GM06990 (cell line): ENCODE measurements around the gene SNX10.

Experiments
- DNase-seq: peaks from one replicate; pipeline ENCODE4 v3.0.0-alpha.2; 2011; ENCODE audit not compliant: insufficient read length; ENCODE audit errors: extremely low read depth
- H3K27me3 ChIP-seq: replicated peaks from 2 replicates; pipeline ENCODE4 v1.6.0; 2011; ENCODE audit warnings: low read length; ENCODE audit not compliant: control insufficient read depth, insufficient read depth
- H3K36me3 ChIP-seq: 2 replicates; pipeline ENCODE4 v1.5.1; 2011; ENCODE audit warnings: low read length; ENCODE audit not compliant: control insufficient read depth, insufficient read depth
- H3K4me3 ChIP-seq: replicated peaks from 2 replicates; pipeline ENCODE4 v1.5.1; 2011; ENCODE audit warnings: low read depth, mild to moderate bottlenecking, control low read depth, low read length
- TF ChIP-seq, protein P1 (sequence below): IDR thresholded peaks from 2 replicates; pipeline ENCODE4 v1.5.1; 2011; ENCODE audit warnings: low read length, control low read depth, mild to moderate bottlenecking, inconsistent platforms; ENCODE audit not compliant: insufficient read depth, poor library complexity, severe bottlenecking

The SNX10 gene

DNA sequence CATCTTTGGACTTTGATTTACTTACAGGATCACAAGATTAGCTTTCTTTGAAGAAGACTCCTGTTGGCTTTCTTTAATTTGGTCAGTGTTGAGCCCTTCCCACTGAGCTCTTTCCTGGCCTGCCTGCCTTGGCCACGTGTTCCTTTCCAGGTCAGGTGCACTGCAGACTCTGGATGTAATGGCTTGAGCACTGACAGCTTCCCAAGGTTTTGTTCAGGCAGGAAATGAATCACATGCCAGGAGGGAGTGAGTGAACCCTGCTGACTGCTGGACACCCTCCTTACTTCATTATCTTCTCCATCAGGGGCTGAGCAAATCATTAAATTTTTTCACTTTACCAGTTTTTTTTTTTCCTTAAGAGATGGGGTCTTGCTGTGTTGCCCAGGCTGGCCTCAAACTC is 29.8 kb downstream of the SNX10 start:
- TF ChIP-seq, protein P1, sequence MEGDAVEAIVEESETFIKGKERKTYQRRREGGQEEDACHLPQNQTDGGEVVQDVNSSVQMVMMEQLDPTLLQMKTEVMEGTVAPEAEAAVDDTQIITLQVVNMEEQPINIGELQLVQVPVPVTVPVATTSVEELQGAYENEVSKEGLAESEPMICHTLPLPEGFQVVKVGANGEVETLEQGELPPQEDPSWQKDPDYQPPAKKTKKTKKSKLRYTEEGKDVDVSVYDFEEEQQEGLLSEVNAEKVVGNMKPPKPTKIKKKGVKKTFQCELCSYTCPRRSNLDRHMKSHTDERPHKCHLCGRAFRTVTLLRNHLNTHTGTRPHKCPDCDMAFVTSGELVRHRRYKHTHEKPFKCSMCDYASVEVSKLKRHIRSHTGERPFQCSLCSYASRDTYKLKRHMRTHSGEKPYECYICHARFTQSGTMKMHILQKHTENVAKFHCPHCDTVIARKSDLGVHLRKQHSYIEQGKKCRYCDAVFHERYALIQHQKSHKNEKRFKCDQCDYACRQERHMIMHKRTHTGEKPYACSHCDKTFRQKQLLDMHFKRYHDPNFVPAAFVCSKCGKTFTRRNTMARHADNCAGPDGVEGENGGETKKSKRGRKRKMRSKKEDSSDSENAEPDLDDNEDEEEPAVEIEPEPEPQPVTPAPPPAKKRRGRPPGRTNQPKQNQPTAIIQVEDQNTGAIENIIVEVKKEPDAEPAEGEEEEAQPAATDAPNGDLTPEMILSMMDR = no peak
- no peaks in the 10 kb centered on the region for H3K36me3 ChIP-seq
- H3K27me3 ChIP-seq = no peaks in the 10 kb centered on the region
- DNase-seq = no peak
- H3K4me3 ChIP-seq = no peak overlapping the region

DNA sequence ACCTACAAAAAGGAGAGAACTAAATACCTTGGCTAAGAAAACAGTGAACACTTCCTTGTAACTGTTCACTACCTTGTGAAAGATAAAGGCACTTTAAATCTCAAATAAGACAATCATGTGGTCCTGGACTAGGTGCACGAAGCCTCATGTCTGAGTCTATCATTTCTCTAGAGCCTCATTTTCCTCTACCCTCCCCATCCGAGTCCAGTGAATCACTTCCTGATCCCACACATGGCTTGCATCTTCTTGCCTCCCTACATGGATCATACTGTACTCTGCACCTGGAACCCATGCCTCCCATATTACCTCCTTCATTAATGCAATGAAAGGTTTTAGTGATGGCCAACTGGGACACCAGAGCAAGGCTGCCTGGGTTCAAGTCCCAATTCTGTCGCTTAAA is 34.5 kb downstream of the SNX10 start:
- TF ChIP-seq, protein P1 = no peak
- no peak for DNase-seq
- no peak overlapping the region for H3K4me3 ChIP-seq

DNA sequence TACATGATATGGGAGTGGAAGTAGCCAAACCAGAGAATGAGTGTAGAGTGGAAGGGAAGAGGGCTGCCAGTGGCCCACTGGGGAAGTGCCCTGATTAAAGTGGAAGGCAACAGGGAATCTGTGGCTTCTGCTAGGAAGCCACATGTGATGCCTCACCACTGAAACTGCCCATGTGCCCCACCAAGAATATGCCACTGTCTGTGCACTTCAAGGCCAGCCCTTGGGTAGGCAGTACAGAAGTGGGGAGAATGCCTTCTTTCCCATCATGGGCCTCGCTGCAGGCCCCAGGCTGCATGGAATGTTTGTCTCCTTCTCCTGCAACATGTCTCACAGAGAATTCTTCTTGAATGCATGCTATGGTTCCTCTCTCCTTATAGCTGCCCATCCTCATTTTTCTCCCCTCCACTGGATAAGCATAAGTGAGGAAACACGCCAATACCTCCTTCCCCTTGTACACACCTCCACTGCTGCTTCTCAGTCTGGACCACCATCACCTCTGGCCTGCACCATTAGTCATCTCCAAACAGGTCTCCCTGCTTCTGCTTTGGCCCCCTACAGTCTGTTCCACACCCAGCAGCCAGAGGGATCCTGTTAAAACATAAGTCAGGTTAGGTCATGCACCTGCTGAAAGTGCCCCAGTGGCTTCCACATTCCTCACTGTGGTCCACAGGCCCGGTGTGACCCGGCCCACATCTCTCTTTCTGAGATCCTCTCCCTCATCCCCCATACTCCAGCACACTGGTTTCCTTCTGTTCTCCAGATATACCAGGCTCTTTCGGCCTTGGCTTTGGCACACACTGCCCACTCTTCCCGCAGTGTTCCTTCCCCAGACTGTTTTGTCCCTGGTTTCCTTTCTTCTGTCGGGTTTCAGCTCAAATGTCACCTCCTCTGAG is 37.1 kb downstream of the SNX10 start:
- Histone ChIP-seq H3K4me3 (no peak overlapping the region), H3K36me3 (no peaks in the 10 kb centered on the region), H3K27me3 (no peaks in the 10 kb centered on the region)
- DNase-seq = no peak
- TF ChIP-seq, protein P1 = peak; percentile 33

More for the DNA sequence above, 34.5 kb downstream of the SNX10 start:
- no peaks in the 10 kb centered on the region for H3K36me3 ChIP-seq
- H3K27me3 ChIP-seq = no peaks in the 10 kb centered on the region

DNA sequence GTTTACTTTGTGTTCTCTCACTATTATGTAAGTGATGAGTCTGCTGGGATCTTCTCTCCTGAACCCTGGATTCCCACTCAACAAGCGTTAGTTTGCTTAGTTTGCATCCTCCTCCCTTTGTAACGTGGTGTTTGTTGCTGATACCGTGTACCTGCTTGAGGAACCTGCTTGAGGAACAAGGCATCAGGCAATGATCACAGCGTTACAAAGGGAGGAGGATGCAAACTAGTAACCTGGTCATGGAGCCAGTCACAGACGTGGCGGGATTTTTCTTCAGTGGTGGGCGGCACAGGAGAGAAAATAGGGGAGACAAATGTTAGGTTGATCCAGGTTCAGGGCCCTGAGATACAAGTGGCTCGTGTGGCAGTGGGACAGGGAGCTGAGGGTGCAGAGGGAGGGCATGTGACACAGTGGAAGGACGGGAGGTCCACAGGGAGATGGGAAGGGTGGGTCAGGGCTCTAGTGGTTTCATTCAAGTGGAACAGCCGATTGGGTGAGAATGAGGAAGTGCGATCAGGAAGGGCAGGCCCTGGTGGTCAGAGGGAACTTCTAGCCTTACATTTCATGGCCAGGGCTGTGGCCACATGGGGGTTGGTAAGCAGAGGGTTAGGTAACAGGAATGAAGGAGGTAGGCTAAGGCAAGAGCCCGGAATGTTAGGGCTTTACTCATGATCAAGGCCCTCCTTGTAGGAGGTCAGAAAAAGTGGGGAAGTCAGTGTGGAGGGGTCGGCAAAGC is 38.0 kb downstream of the SNX10 start:
- Histone ChIP-seq H3K27me3 (no peaks in the 10 kb centered on the region), H3K36me3 (no peaks in the 10 kb centered on the region), H3K4me3 (no peak overlapping the region)
- no peak for DNase-seq
- TF ChIP-seq, protein P1 = peak; percentile 4

DNA sequence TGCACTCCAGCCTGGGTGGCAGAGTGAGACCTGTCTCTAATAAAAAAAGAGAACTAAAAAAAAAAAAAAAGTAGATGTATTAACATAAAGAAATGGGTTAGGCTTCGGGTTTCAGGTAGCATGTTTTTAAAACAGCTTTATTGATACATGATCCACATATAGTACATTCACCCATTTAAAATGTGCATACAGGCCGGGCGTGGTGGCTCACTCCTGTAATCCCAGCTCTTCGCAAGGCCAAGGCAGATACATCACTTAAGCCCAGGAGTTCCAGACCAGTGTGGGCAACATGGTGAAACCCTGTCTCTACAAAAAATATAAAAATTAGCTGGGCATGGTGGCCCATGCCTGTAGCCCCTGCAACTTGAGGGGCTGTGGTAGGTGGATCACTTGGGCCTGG is 39.5 kb downstream of the SNX10 start:
- Histone ChIP-seq H3K4me3 (no peak overlapping the region), H3K36me3 (no peaks in the 10 kb centered on the region), H3K27me3 (no peaks in the 10 kb centered on the region)
- no peak for DNase-seq
- TF ChIP-seq, protein P1 = no peak
